ENCODE results near the gene ARRB2.
"Not testable (repeated sequence)": the region's sequence is repeated elsewhere in the genome, so short reads cannot be mapped to it uniquely, and the experiment has no call there.

The ARRB2 gene

GRCh38 chr17:4699401-4700056, 10.9 kb upstream of the ARRB2 start:
- in situ Hi-C loops (cut with HindIII; ENCODE audit: low sequenced_read_pairs), result not testable (repeated sequence)

GRCh38 chr17:4701116-4701515, 9.3 kb upstream of the ARRB2 start:
- in situ Hi-C loops (cut with HindIII; ENCODE audit: low sequenced_read_pairs), result no loop called here

- in situ Hi-C loops (cut with HindIII; ENCODE audit: low sequenced_read_pairs), result no loop called here
Observed at GRCh38 chr17:4703330-4703691, 7.1 kb upstream of the ARRB2 start.

- in situ Hi-C loops (cut with HindIII; ENCODE audit: low sequenced_read_pairs), result not testable (repeated sequence)
Observed at GRCh38 chr17:4704574-4704907, 5.9 kb upstream of the ARRB2 start.

GRCh38 chr17:4704991-4705390, 5.4 kb upstream of the ARRB2 start:
- in situ Hi-C loops (cut with HindIII; ENCODE audit: low sequenced_read_pairs), result no loop called here

- in situ Hi-C loops (cut with HindIII; ENCODE audit: low sequenced_read_pairs), result no loop called here
Observed at GRCh38 chr17:4706121-4706520, 4.3 kb upstream of the ARRB2 start.

GRCh38 chr17:4708436-4708835, 2.0 kb upstream of the ARRB2 start:
- in situ Hi-C loops (cut with HindIII; ENCODE audit: low sequenced_read_pairs), result no loop called here

GRCh38 chr17:4710693-4711634, 532 bp downstream of the ARRB2 start:
- in situ Hi-C loops (cut with HindIII; ENCODE audit: low sequenced_read_pairs), result no loop called here

- in situ Hi-C loops (cut with HindIII; ENCODE audit: low sequenced_read_pairs), result no loop called here
Observed at GRCh38 chr17:4711661-4712181, 1.3 kb downstream of the ARRB2 start.

GRCh38 chr17:4712526-4712925, 2.1 kb downstream of the ARRB2 start:
- in situ Hi-C loops (cut with HindIII; ENCODE audit: low sequenced_read_pairs), result no loop called here

GRCh38 chr17:4714340-4715062, 4.1 kb downstream of the ARRB2 start:
- in situ Hi-C loops (cut with HindIII; ENCODE audit: low sequenced_read_pairs), result not testable (repeated sequence)

GRCh38 chr17:4715063-4715744, 4.8 kb downstream of the ARRB2 start:
- in situ Hi-C loops (cut with HindIII; ENCODE audit: low sequenced_read_pairs), result no loop called here

GRCh38 chr17:4716081-4716480, 5.6 kb downstream of the ARRB2 start:
- in situ Hi-C loops (cut with HindIII; ENCODE audit: low sequenced_read_pairs), result no loop called here

- in situ Hi-C loops (cut with HindIII; ENCODE audit: low sequenced_read_pairs), result no loop called here
Observed at GRCh38 chr17:4717791-4718190, 7.4 kb downstream of the ARRB2 start.

- in situ Hi-C loops (cut with HindIII; ENCODE audit: low sequenced_read_pairs), result no loop called here
Observed at GRCh38 chr17:4718276-4718675, 7.8 kb downstream of the ARRB2 start.

- in situ Hi-C loops (cut with HindIII; ENCODE audit: low sequenced_read_pairs), result no loop called here
Observed at GRCh38 chr17:4719146-4719545, 8.7 kb downstream of the ARRB2 start.

- in situ Hi-C loops (cut with HindIII; ENCODE audit: low sequenced_read_pairs), result loop anchor here (5.0 to 10.0 kb wide), 2 partner anchors 62 to 115 kb away; partner anchors contain the start of gene MINK1
Observed at GRCh38 chr17:4719684-4720221, 9.3 kb downstream of the ARRB2 start.

GRCh38 chr17:4720787-4721186, 10.4 kb downstream of the ARRB2 start:
- in situ Hi-C loops (cut with HindIII; ENCODE audit: low sequenced_read_pairs), result loop anchor here (5.0 to 10.0 kb wide), 2 partner anchors 63 to 114 kb away; partner anchors contain the start of gene MINK1

- in situ Hi-C loops (cut with HindIII; ENCODE audit: low sequenced_read_pairs), result loop anchor here (5.0 to 10.0 kb wide), 2 partner anchors 64 to 113 kb away; partner anchors contain the start of gene MINK1
Observed at GRCh38 chr17:4721203-4722135, 11.0 kb downstream of the ARRB2 start.

All from endothelial cell of hepatic sinusoid (primary cell).